K562 (cell line): ENCODE results near the gene DRC1. TPM values are rescaled to one million over a fixed set of nuclear protein-coding genes. Genes with fewer than 3 reads are reported as not detected.

Experiments used
- ATAC-seq: fragments of 200-7000 bp; cut with Tn5 transposase; 3 replicates; pipeline ENCODE4 v1.9.1; 2020; ENCODE audit warnings: moderate library complexity
- BruUV-seq: library from RNA; stranded (reverse); fragments of 400-500 nt; replicated peaks from 2 replicates; lab custom pipeline; 2021; lab: Mats Ljungman, UMichigan
- CTCF ChIA-PET: fragments of 300-600 bp; formaldehyde crosslinking; extraction: SDS; loops from one replicate; lab custom pipeline; 2021; ENCODE audit warnings: low intra/inter-chr PET ratio; lab: Yijun Ruan, JAX
- POLR2A ChIA-PET: fragments of 300-600, 350-650 bp; sonication (Branson Sonifier 250); formaldehyde crosslinking; extraction: SDS; loops from one replicate; lab custom pipeline; 2021; ENCODE audit warnings: antibody characterized with exemption, inconsistent platforms; lab: Yijun Ruan, JAX
- DNase-seq, 4 experiments: peaks; one replicate each; pipeline versions ENCODE4 v3.0.0 to v3.0.0-alpha.2; 2011 to 2018; ENCODE audit warnings: low spot score in 3 of 4, mixed read lengths in 3 of 4; ENCODE audit errors: extremely low read depth in 1 of 4
- FAIRE-seq: peaks from 2 replicates; lab custom pipeline; 2011; peaks lifted over from hg19 to GRCh38; lab: Jason Lieb, UNC
- H2AFZ ChIP-seq: 2 replicates; pipeline ENCODE4 v1.6.0; 2011; ENCODE audit warnings: low read depth, low read length, control low read depth, inconsistent platforms
- H3K27ac ChIP-seq: fragments of 200-600 bp; 3 replicates; pipeline ENCODE4 v1.8.0; 2011; ENCODE audit warnings: low read depth, mild to moderate bottlenecking, control low read depth, inconsistent platforms, low read length, moderate library complexity, mixed read lengths; ENCODE audit errors: extremely low read depth
- H3K27me3 ChIP-seq, 2 experiments: fragments of 300-600 bp in 1 of 2; 2 replicates in 1 of 2; 3 replicates in 1 of 2; pipeline versions ENCODE4 v1.6.0 to v1.8.0; 2011; ENCODE audit warnings: inconsistent platforms in 2 of 2, low read length in 2 of 2, mild to moderate bottlenecking in 1 of 2, mixed read lengths in 1 of 2, moderate library complexity in 1 of 2; ENCODE audit not compliant: control insufficient read depth in 2 of 2, insufficient read depth in 2 of 2
- H3K36me3 ChIP-seq: fragments of 300-600 bp; 3 replicates; pipeline ENCODE4 v1.8.0; 2011; ENCODE audit warnings: mild to moderate bottlenecking, low read length, inconsistent platforms; ENCODE audit not compliant: control insufficient read depth, insufficient read depth
- H3K4me1 ChIP-seq, 2 experiments: fragments of 200-600 bp in 1 of 2; replicated peaks in 1 of 2; 2 replicates in 1 of 2; 3 replicates in 1 of 2; pipeline versions ENCODE4 v1.5.1 to v1.8.0; 2011; ENCODE audit warnings: inconsistent platforms in 2 of 2, low read length in 2 of 2, mild to moderate bottlenecking in 1 of 2, mixed read lengths in 1 of 2, moderate library complexity in 1 of 2; ENCODE audit not compliant: control insufficient read depth in 2 of 2, insufficient read depth in 2 of 2
- H3K4me2 ChIP-seq: 2 replicates; pipeline ENCODE4 v1.6.1; 2011; ENCODE audit warnings: low read length, control low read depth, inconsistent platforms, mixed read lengths; ENCODE audit not compliant: insufficient read depth
- H3K4me3 ChIP-seq: fragments of 200-600 bp; sonication (generic), shearing (Covaris generic); 2 replicates; pipeline ENCODE4 v1.5.1; 2016; ENCODE audit warnings: control low read depth, inconsistent platforms
- H3K79me2 ChIP-seq: fragments of 200-600 bp; 3 replicates; pipeline ENCODE4 v1.8.0; 2011; ENCODE audit warnings: low read length, inconsistent platforms; ENCODE audit not compliant: control insufficient read depth, insufficient read depth
- H3K9ac ChIP-seq, 2 experiments: 2 replicates each; pipeline versions ENCODE4 v1.6.0 to v1.6.1; 2011; ENCODE audit warnings: low read depth in 2 of 2, low read length in 2 of 2, control low read depth in 1 of 2, inconsistent platforms in 1 of 2, mild to moderate bottlenecking in 1 of 2, mixed read lengths in 1 of 2; ENCODE audit not compliant: insufficient read depth in 1 of 2
- H3K9me1 ChIP-seq: one replicate; pipeline ENCODE4 v1.6.0; 2011; ENCODE audit warnings: inconsistent platforms, mild to moderate bottlenecking, low read length, moderate library complexity; ENCODE audit not compliant: control insufficient read depth, insufficient read depth
- H3K9me3 ChIP-seq: replicated peaks from 2 replicates; pipeline ENCODE4 v1.5.1; 2011; ENCODE audit warnings: low read depth, low read length, inconsistent platforms; ENCODE audit not compliant: control insufficient read depth, insufficient read depth
- H4K20me1 ChIP-seq: replicated peaks from 2 replicates; pipeline ENCODE4 v1.6.1; 2011; ENCODE audit warnings: low read length, inconsistent platforms, mixed read lengths; ENCODE audit not compliant: control insufficient read depth, insufficient read depth
- HMGN3 ChIP-seq: IDR thresholded peaks from 2 replicates; pipeline ENCODE4 v1.6.1; 2011; ENCODE audit warnings: borderline replicate concordance, low read depth, mild to moderate bottlenecking, mixed read lengths, low read length; ENCODE audit not compliant: insufficient read length; ENCODE audit errors: extremely low read depth
- LARP7 ChIP-seq: fragments of 450-650 bp; IDR thresholded peaks from 2 replicates; pipeline ENCODE4 v1.6.1; 2016
- ZNF121 ChIP-seq: sonication (generic); formaldehyde crosslinking; conservative IDR thresholded peaks from 2 replicates; pipeline ENCODE4 v1.8.0; 2022; ENCODE audit warnings: missing genetic modification reagents
- ZNF316 ChIP-seq: fragments of 450-650 bp; IDR thresholded peaks from 2 replicates; pipeline ENCODE4 v1.6.1; 2016
- ZNF384 ChIP-seq: IDR thresholded peaks from 2 replicates; pipeline ENCODE4 v1.6.1; 2012; ENCODE audit warnings: low read depth, low read length, improper control_type of control experiment
- WGBS: fragments of 100-300 bp; shearing (Covaris generic); methylation state at CpG from one replicate; pipeline ENCODE4 v1.1.6; 2016; ENCODE audit warnings: low coverage, mixed read lengths; ENCODE audit not compliant: insufficient coverage; ENCODE audit errors: missing lambda C conversion rate; 5-methylcytosine and 5-hydroxymethylcytosine counted together
- in situ Hi-C: fragments of 300-500 bp; cut with MboI; formaldehyde crosslinking; loops from 4 replicates; pipeline ENCODE4 v1.15.0; 2018; ENCODE audit warnings: inconsistent platforms, mixed read lengths
- intact Hi-C: fragments of 100-400 bp; cut with micrococcal nuclease; formaldehyde crosslinking; loops from 2 replicates; pipeline ENCODE4 v1.14.2; 2022
- polyA plus RNA-seq, 8 experiments: library from polyadenylated mRNA; depleted of rRNA in 4 of 8; stranded (reverse) in 5 of 8; unstranded in 3 of 8; fragments of >200 nt; fragmentation: Nextera tagmentation in 2 of 8; fragmentation: Illumina TruSeq in 1 of 8; extraction: Ambion mirVana in 2 of 8; extraction: Trizol in 1 of 8; gene quantifications; 2 replicates each; pipeline versions ENCODE4 v1.2.1 to v1.2.3, GENCODE V29; 2011 to 2014; ENCODE audit warnings: inconsistent platforms in 1 of 8, missing spikeins in 1 of 8
- total RNA-seq, 7 experiments: library from RNA; depleted of rRNA in 6 of 7; stranded (reverse); fragments of >200 nt in 6 of 7; fragmentation: Illumina TruSeq in 2 of 7; extraction: Trizol in 2 of 7; gene quantifications; 2 replicates each; pipeline versions ENCODE4 v1.2.1 to v1.2.3, GENCODE V29; 2011 to 2021; ENCODE audit warnings: low replicate concordance in 1 of 7
- TF ChIP-seq, protein P1 (sequence below): fragments of 450-650 bp; IDR thresholded peaks from 2 replicates; pipeline ENCODE4 v1.6.1; 2017; ENCODE audit warnings: antibody characterized with exemption, mild to moderate bottlenecking
- TF ChIP-seq, protein P2 (sequence below): sonication (generic); formaldehyde crosslinking; IDR thresholded peaks from 2 replicates; pipeline ENCODE4 v1.8.0; 2022; ENCODE audit warnings: mild to moderate bottlenecking, missing genetic modification reagents, borderline replicate concordance

The DRC1 gene
- total and polyA plus RNA-seq, 9 of the 15 experiments (the other 6 are each of a cell fraction or from before 2014, with no cell fraction given) = 0.07 to 0.10 TPM; not detected in 7

DNA sequence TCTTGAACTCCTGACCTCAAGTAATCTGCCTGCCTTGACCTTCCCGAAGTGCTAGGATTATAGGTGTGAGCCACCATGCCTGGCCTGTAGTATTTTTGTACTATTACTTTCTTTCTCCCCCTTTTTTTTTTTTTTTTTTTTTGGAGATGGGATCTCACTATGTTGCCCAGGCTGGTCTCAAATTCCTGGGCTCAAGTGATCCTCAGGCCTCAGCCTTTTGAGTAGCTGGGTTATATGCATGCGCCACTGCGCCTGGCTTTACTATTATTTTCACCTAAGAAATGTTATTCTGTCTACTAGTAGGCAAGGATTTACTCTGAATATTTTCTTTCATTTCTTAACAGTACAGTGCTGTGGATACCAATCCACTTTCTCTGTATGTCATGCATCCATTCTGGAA is 37.8 kb upstream of the DRC1 start:
- WGBS = 56% methylated on average over 3 of the region's 3 CpGs
- TF ChIP-seq ZNF121 (CRISPR knock-in tag) (peak; percentile 95), LARP7 (no peak), HMGN3 (no peak), ZNF316 (no peak), ZNF384 (0 out of 2 replicates have a peak, but pooled peaks have one; percentile 9)
- TF ChIP-seq, protein P1, sequence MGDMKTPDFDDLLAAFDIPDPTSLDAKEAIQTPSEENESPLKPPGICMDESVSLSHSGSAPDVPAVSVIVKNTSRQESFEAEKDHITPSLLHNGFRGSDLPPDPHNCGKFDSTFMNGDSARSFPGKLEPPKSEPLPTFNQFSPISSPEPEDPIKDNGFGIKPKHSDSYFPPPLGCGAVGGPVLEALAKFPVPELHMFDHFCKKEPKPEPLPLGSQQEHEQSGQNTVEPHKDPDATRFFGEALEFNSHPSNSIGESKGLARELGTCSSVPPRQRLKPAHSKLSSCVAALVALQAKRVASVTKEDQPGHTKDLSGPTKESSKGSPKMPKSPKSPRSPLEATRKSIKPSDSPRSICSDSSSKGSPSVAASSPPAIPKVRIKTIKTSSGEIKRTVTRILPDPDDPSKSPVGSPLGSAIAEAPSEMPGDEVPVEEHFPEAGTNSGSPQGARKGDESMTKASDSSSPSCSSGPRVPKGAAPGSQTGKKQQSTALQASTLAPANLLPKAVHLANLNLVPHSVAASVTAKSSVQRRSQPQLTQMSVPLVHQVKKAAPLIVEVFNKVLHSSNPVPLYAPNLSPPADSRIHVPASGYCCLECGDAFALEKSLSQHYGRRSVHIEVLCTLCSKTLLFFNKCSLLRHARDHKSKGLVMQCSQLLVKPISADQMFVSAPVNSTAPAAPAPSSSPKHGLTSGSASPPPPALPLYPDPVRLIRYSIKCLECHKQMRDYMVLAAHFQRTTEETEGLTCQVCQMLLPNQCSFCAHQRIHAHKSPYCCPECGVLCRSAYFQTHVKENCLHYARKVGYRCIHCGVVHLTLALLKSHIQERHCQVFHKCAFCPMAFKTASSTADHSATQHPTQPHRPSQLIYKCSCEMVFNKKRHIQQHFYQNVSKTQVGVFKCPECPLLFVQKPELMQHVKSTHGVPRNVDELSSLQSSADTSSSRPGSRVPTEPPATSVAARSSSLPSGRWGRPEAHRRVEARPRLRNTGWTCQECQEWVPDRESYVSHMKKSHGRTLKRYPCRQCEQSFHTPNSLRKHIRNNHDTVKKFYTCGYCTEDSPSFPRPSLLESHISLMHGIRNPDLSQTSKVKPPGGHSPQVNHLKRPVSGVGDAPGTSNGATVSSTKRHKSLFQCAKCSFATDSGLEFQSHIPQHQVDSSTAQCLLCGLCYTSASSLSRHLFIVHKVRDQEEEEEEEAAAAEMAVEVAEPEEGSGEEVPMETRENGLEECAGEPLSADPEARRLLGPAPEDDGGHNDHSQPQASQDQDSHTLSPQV = no peak
- TF ChIP-seq, protein P2, sequence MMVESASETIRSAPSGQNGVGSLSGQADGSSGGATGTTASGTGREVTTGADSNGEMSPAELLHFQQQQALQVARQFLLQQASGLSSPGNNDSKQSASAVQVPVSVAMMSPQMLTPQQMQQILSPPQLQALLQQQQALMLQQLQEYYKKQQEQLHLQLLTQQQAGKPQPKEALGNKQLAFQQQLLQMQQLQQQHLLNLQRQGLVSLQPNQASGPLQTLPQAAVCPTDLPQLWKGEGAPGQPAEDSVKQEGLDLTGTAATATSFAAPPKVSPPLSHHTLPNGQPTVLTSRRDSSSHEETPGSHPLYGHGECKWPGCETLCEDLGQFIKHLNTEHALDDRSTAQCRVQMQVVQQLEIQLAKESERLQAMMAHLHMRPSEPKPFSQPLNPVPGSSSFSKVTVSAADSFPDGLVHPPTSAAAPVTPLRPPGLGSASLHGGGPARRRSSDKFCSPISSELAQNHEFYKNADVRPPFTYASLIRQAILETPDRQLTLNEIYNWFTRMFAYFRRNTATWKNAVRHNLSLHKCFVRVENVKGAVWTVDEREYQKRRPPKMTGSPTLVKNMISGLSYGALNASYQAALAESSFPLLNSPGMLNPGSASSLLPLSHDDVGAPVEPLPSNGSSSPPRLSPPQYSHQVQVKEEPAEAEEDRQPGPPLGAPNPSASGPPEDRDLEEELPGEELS (CRISPR knock-in tag) = no peak
- H3K79me2 ChIP-seq = peaks cover 67% of the 10 kb centered on the region

More for the DNA sequence above, 37.8 kb upstream of the DRC1 start:
- H3K36me3 ChIP-seq = peaks cover 62% of the 10 kb centered on the region
- no TSS peak for BruUV-seq
- H3K4me3 ChIP-seq = no peak overlapping the region
- H4K20me1 ChIP-seq = peaks cover 13% of the 10 kb centered on the region; the same call in 1 of the 2 replicates
- H3K9me3 ChIP-seq = no peaks in the 10 kb centered on the region
- ChIA-PET POLR2A (interaction anchor here (1.1 to 1.4 kb wide), 2 partner anchors 12 to 28 kb away, joined by 4 to 6 read pairs; no protein-coding TSS in a partner anchor), CTCF (no interaction called here)
- no peaks in the 10 kb centered on the region for H3K27me3 ChIP-seq
- ATAC-seq (no peak), FAIRE-seq (no peak), DNase-seq (no peak)
- peaks cover 6 to 22% of the 10 kb centered on the region in 2 experiments; a peak in 3 of 5 replicates for H3K4me1 ChIP-seq
- no peak overlapping the region for H3K9ac ChIP-seq
- no peaks in the 10 kb centered on the region for H3K9me1 ChIP-seq
- in situ Hi-C loops = no loop called here
- intact Hi-C loops = no loop called here
- no peak overlapping the region for H3K4me2 ChIP-seq
- H2AFZ ChIP-seq = no peak overlapping the region
- no peak overlapping the region for H3K27ac ChIP-seq
